HepG2 (cell line): ENCODE measurements around the gene ARHGAP19. TPM values are rescaled to one million over a fixed set of nuclear protein-coding genes. Genes with fewer than 3 reads are reported as not detected.

Source experiments
- BORCS8-MEF2B ChIP-seq: sonication (generic); formaldehyde crosslinking; IDR thresholded peaks from 2 replicates; pipeline ENCODE4 v1.8.0; 2022; ENCODE audit warnings: mild to moderate bottlenecking, missing genetic modification reagents
- CCAR2 ChIP-seq: fragments of 200-400 bp; formaldehyde crosslinking; optimal IDR thresholded peaks from 2 replicates; pipeline ENCODE3; 2018; ENCODE audit warnings: low read depth, mild to moderate bottlenecking, low read length, moderate library complexity
- FOXP1 ChIP-seq, 2 experiments: fragments of 450-650 bp in 1 of 2; IDR thresholded peaks; 2 replicates each; pipeline ENCODE4 v1.6.1; 2017 to 2018; ENCODE audit warnings: antibody characterized with exemption in 1 of 2
- HCFC1 ChIP-seq: fragments of 150-350 bp; IDR thresholded peaks from 2 replicates; pipeline ENCODE4 v1.6.1; 2014; ENCODE audit warnings: low read depth, low read length
- MEIS2 ChIP-seq: sonication (generic); formaldehyde crosslinking; IDR thresholded peaks from 2 replicates; pipeline ENCODE4 v1.9.0; 2021; ENCODE audit warnings: mild to moderate bottlenecking, missing genetic modification reagents
- MXD3 ChIP-seq: IDR thresholded peaks from 2 replicates; pipeline ENCODE4 v1.6.1; 2016; ENCODE audit warnings: mild to moderate bottlenecking, missing biosample characterization, missing genetic modification reagents
- MZF1 ChIP-seq: sonication (generic); formaldehyde crosslinking; IDR thresholded peaks from 2 replicates; pipeline ENCODE4 v1.8.1; 2023; ENCODE audit warnings: mild to moderate bottlenecking, missing genetic modification reagents, borderline replicate concordance
- NFKBIZ ChIP-seq: IDR thresholded peaks from 2 replicates; pipeline ENCODE4 v1.6.1; 2018; ENCODE audit warnings: missing genetic modification reagents, missing compliant biosample characterization
- RXRB ChIP-seq: IDR thresholded peaks from 2 replicates; pipeline ENCODE4 v1.6.1; 2016; ENCODE audit warnings: borderline replicate concordance, missing genetic modification reagents, missing compliant biosample characterization
- SP4 ChIP-seq: sonication (generic); formaldehyde crosslinking; IDR thresholded peaks from 2 replicates; pipeline ENCODE4 v1.8.1; 2023; ENCODE audit warnings: mild to moderate bottlenecking, missing genetic modification reagents
- TEAD2 ChIP-seq: sonication (generic); formaldehyde crosslinking; IDR thresholded peaks from 2 replicates; pipeline ENCODE4 v1.9.0; 2021; ENCODE audit warnings: missing genetic modification reagents
- ZNF205 ChIP-seq: IDR thresholded peaks from 2 replicates; pipeline ENCODE4 v1.6.1; 2018; ENCODE audit warnings: missing biosample characterization, missing genetic modification reagents
- ZNF234 ChIP-seq: sonication (generic); formaldehyde crosslinking; conservative IDR thresholded peaks from 2 replicates; pipeline ENCODE4 v1.5.1; 2020; ENCODE audit warnings: mild to moderate bottlenecking, missing genetic modification reagents
- ZNF576 ChIP-seq: sonication (generic); formaldehyde crosslinking; IDR thresholded peaks from 2 replicates; pipeline ENCODE4 v1.4.0; 2020; ENCODE audit warnings: mild to moderate bottlenecking, missing genetic modification reagents
- ZNF607 ChIP-seq: sonication (generic); formaldehyde crosslinking; IDR thresholded peaks from 2 replicates; pipeline ENCODE4 v1.5.1; 2020; ENCODE audit warnings: missing genetic modification reagents, mild to moderate bottlenecking, borderline replicate concordance
- ZNF691 ChIP-seq: sonication (generic); formaldehyde crosslinking; IDR thresholded peaks from 2 replicates; pipeline ENCODE4 v1.4.0; 2020; ENCODE audit warnings: missing genetic modification reagents, low read depth, mild to moderate bottlenecking, borderline replicate concordance
- ZNF879 ChIP-seq: sonication (generic); formaldehyde crosslinking; IDR thresholded peaks from 2 replicates; pipeline ENCODE4 v1.8.1; 2023; ENCODE audit warnings: missing genetic modification reagents
- polyA plus RNA-seq, 8 experiments: library from polyadenylated mRNA; depleted of rRNA in 3 of 8; stranded (reverse) in 7 of 8; unstranded in 1 of 8; fragments of >200 nt; fragmentation: Illumina TruSeq in 4 of 8; extraction: Trizol in 4 of 8; gene quantifications; 2 replicates each; pipeline versions ENCODE4 v1.2.1 to v1.2.3, GENCODE V29; 2011 to 2016; ENCODE audit warnings: low read depth in 4 of 8, missing spikeins in 1 of 8, mixed read lengths in 1 of 8; ENCODE audit not compliant: insufficient read depth in 1 of 8
- total RNA-seq, 5 experiments: library from RNA; depleted of rRNA; stranded (reverse); fragments of >200 nt; fragmentation: Illumina TruSeq; extraction: Trizol; gene quantifications; 2 replicates each; pipeline ENCODE4 v1.2.3, GENCODE V29; 2016; ENCODE audit warnings: low read depth in 1 of 5
- TF ChIP-seq, protein P1 (sequence below): sonication (generic); formaldehyde crosslinking; IDR thresholded peaks from 2 replicates; pipeline ENCODE4 v1.8.0; 2022; ENCODE audit warnings: missing genetic modification reagents, mild to moderate bottlenecking, inconsistent platforms, borderline replicate concordance
- TF ChIP-seq, protein P2 (sequence below): fragments of 450-650 bp; IDR thresholded peaks from 2 replicates; pipeline ENCODE4 v1.6.1; 2017; ENCODE audit warnings: mild to moderate bottlenecking
- TF ChIP-seq, protein P3 (sequence below): sonication (generic); formaldehyde crosslinking; IDR thresholded peaks from 2 replicates; pipeline ENCODE4 v1.5.1; 2020; ENCODE audit warnings: mild to moderate bottlenecking, missing genetic modification reagents

Gene ARHGAP19
- total and polyA plus RNA-seq, 2 of the 13 experiments (the other 11 are each of a cell fraction or from before 2014, with no cell fraction given) = 7.6 to 10.0 TPM

DNA sequence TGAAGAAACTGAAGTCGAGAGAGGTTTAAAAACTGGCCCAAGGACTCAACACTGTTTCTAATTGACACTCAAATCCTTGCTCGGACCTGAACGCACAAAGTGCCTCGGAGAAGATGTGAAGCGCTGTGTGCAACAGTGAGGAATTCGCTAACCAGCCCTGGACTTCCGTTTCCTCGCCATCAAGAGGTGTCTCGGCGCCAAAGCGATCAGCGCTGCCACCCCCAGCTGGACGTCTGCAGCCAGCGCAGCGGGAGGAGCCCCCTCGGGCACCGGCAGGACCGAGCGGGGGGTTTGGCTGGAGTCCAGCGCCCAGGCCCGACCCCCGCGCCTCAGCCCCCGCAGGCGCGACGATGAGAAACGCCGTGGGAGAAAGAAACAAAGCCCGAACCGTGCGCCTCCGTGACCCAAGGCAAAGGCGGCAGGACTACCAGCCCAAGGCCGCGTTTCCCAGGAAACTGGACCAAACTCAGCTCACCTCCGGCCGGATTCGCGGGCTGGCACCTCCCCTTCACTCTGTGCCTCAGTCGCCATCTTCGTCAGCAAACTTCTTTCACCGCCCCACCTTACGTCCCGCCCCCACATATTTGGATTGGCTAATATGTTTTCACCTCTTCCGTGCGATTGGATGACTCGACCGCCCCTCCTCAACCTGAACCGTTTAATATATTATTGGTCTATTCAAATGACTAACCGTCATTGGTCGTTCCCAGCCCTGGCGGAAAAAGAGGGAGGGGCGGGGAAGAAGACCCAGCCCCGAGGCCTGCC is at the start of gene ARHGAP19 (continued):
- TF ChIP-seq MZF1 (CRISPR knock-in tag) = no peak
- TF ChIP-seq HCFC1 = peak; percentile 84
- TF ChIP-seq ZNF205 (CRISPR knock-in tag) = no peak
- peak; percentile 81 for TF ChIP-seq SP4 (CRISPR knock-in tag)
- no peak for TF ChIP-seq ZNF607
- no peak for TF ChIP-seq ZNF234 (CRISPR knock-in tag)
- no peak; the same call in 1 of the 2 replicates for TF ChIP-seq TEAD2 (CRISPR knock-in tag)
- peak; percentile 88 for TF ChIP-seq MEIS2 (CRISPR knock-in tag)
- TF ChIP-seq BORCS8-MEF2B (CRISPR knock-in tag) = peak; percentile 82; the same call in 1 of the 2 replicates
- no peak for TF ChIP-seq CCAR2
- TF ChIP-seq MXD3 (CRISPR knock-in tag) = peak; percentile 76; the same call in 1 of the 2 replicates
- peak; percentile 52 for TF ChIP-seq RXRB
- TF ChIP-seq, protein P1, sequence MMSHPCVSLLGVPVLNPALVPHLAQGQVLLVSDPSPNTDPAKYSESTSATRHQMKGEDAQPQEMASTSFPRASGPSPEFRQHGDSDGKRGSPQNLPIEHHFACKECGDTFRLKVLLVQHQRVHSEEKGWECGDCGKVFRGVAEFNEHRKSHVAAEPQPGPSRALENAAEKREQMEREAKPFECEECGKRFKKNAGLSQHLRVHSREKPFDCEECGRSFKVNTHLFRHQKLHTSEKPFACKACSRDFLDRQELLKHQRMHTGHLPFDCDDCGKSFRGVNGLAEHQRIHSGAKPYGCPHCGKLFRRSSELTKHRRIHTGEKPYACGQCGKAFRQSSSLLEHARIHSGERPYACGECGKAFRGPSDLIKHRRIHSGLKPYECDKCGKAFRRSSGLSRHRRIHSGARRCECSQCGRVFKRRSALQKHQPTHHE = peak; percentile 95; the same call in 1 of the 2 replicates
- TF ChIP-seq, protein P2, sequence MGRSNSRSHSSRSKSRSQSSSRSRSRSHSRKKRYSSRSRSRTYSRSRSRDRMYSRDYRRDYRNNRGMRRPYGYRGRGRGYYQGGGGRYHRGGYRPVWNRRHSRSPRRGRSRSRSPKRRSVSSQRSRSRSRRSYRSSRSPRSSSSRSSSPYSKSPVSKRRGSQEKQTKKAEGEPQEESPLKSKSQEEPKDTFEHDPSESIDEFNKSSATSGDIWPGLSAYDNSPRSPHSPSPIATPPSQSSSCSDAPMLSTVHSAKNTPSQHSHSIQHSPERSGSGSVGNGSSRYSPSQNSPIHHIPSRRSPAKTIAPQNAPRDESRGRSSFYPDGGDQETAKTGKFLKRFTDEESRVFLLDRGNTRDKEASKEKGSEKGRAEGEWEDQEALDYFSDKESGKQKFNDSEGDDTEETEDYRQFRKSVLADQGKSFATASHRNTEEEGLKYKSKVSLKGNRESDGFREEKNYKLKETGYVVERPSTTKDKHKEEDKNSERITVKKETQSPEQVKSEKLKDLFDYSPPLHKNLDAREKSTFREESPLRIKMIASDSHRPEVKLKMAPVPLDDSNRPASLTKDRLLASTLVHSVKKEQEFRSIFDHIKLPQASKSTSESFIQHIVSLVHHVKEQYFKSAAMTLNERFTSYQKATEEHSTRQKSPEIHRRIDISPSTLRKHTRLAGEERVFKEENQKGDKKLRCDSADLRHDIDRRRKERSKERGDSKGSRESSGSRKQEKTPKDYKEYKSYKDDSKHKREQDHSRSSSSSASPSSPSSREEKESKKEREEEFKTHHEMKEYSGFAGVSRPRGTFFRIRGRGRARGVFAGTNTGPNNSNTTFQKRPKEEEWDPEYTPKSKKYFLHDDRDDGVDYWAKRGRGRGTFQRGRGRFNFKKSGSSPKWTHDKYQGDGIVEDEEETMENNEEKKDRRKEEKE = no peak
- 0 out of 2 replicates have a peak, but pooled peaks have one; percentile 24 for TF ChIP-seq NFKBIZ
- no peak for TF ChIP-seq FOXP1 (IDR thresholded peaks at IDR 0.05)
- TF ChIP-seq FOXP1 (CRISPR knock-in tag; IDR thresholded peaks at IDR 0.05) = no peak
- no peak for TF ChIP-seq ZNF691 (CRISPR knock-in tag)
- TF ChIP-seq ZNF879 (CRISPR knock-in tag) = peak; percentile 38; the same call in 1 of the 2 replicates
- no peak for TF ChIP-seq ZNF576 (CRISPR knock-in tag)
- TF ChIP-seq, protein P3, sequence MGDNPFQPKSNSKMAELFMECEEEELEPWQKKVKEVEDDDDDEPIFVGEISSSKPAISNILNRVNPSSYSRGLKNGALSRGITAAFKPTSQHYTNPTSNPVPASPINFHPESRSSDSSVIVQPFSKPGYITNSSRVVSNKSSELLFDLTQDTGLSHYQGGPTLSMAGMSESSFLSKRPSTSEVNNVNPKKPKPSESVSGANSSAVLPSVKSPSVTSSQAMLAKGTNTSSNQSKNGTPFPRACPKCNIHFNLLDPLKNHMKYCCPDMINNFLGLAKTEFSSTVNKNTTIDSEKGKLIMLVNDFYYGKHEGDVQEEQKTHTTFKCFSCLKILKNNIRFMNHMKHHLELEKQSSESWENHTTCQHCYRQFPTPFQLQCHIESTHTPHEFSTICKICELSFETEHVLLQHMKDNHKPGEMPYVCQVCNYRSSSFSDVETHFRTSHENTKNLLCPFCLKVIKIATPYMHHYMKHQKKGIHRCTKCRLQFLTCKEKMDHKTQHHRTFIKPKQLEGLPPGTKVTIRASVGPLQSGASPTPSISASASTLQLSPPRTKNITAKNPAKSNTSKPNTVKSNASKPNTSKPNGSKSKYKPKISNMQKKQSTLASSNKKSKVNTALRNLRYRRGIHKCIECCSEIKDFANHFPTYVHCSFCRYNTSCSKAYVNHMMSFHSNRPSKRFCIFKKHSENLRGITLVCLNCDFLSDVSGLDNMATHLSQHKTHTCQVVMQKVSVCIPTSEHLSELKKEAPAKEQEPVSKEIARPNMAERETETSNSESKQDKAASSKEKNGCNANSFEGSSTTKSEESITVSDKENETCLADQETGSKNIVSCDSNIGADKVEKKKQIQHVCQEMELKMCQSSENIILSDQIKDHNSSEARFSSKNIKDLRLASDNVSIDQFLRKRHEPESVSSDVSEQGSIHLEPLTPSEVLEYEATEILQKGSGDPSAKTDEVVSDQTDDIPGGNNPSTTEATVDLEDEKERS (CRISPR knock-in tag) = peak; percentile 83
